ENCODE data around the gene PDE8A. TPM values are rescaled to one million over a fixed set of nuclear protein-coding genes. Genes with fewer than 3 reads are reported as not detected.
"Not testable (repeated sequence)": the region's sequence is repeated elsewhere in the genome, so short reads cannot be mapped to it uniquely, and the experiment has no call there.

Gene PDE8A
- total RNA-seq, 1 donor from 2014 or later: 14.0 TPM

DNA sequence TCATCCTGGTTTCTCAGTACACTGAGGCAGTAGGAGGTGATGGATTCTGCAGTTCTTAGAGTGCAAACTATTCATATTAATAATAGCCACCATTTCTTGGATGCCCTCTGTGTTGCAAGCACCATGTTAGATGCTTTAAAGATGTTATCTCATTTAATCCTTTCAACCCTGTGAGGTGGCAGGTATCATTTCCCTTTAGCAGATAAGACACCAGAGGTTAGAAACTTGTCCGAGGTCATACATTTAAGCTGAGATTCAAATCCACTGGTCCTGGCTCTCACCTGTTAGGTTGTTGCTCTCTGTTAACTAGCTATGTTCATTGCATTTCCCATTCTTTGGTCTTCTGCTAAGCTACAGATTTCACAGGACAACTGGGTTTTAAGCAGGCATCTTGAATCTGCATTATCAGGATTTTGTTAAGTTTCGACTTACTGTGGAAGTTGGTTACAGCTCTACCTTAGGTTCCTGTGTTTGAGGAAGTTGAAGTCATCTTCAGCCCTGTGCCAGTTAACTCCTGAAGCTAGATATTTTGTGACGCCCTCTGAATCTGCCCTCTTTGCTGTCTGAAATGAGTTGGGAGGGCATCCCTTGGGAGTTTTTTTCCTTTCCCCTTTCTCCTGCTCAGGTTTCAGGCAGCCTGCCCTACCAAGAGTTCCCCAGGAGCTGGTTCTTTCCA, 6.4 kb downstream of the PDE8A start:
- intact Hi-C loops (cut with micrococcal nuclease): loop anchor here (1.0 to 10.0 kb wide), 2 partner anchors 8 to 177 kb away; no protein-coding TSS in a partner anchor

DNA sequence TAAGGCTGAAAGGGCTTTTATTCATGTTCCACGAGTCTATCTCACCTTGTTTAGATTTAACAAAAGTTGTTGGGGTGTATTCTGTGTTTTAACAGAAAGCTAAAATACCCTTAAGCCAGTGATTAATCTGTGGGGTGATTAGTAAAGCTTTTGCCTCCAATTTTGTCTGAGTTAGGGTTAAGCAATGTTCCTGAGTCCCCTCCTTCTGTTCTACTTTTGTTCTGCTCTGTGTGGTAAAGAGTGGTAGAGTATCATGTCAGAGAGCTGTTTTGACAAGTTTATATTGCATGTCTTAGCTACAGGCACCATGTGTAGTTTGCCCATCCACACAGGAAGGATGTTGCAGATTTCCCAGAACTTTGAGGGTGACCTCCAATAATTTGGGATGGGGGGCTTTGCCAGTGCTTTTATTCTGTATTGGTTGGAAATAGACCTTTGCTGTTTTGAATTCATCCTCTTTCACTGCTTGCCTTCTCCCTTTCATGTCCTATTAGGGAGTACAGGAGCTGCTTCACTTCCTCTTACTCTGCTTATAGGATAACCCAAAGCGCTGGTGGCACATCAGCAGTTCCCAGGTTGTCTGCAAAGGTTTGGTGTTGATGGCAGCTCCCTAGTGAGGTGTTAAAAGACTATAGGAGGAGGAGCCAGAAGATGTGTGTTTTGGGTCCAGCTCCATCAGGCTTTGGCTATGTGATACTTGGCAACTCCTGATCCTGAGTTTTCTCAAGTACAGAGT, 7.4 kb downstream of the PDE8A start:
- intact Hi-C loops (cut with micrococcal nuclease): loop anchor here (1.0 to 10.0 kb wide), 2 partner anchors 9 to 176 kb away; no protein-coding TSS in a partner anchor

DNA sequence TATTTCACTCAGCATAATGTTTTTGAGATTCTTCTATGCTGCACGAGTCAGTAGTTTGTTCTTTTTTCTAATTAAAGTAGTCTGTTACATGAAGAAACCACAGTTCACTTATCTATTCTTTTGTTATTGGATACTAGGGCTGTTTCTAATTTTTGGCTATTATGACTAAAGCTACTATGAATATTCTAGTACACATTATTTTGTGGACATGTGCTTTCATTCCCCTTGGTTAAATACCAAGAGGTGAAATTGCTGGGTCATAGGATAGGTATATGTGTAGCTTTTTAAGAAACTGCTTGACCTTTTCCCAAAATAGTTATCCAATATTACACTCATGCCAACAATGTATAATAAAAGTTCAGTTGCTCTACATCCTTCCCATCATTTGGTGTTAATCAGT, 8.9 kb downstream of the PDE8A start:
- intact Hi-C loops (cut with micrococcal nuclease): no loop called here

DNA sequence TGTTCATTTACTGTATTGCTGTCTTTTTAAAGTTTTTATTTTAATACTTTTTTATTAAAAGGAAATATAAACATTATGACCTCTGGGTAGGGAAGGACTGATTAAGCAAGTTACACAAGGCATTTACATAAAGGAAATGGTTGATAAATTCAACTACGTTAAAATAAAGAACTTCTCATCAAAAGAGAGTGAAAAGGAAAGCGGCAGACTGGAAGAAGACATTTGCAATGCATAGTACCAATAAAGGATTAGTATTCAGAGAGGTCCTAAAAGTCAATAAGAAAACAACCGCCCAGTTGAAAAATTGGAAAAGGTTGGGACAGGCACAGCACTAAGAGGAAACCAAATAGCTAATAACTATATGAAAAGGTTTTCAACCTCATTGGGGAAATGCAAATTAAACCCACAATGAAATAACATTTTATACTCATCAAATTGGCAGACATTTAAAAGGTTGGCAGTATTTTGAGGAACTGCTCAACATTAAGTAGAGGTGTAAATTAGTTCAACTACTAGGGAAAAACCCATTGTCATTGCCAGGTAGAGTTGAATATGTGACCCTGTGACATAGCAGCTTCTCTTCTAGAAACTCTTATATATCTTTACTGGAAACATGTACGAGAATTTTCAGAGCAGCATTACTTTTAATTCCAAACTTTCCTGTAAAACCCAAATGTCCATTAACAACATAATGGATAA, 9.5 kb downstream of the PDE8A start:
- intact Hi-C loops (cut with micrococcal nuclease): no loop called here

DNA sequence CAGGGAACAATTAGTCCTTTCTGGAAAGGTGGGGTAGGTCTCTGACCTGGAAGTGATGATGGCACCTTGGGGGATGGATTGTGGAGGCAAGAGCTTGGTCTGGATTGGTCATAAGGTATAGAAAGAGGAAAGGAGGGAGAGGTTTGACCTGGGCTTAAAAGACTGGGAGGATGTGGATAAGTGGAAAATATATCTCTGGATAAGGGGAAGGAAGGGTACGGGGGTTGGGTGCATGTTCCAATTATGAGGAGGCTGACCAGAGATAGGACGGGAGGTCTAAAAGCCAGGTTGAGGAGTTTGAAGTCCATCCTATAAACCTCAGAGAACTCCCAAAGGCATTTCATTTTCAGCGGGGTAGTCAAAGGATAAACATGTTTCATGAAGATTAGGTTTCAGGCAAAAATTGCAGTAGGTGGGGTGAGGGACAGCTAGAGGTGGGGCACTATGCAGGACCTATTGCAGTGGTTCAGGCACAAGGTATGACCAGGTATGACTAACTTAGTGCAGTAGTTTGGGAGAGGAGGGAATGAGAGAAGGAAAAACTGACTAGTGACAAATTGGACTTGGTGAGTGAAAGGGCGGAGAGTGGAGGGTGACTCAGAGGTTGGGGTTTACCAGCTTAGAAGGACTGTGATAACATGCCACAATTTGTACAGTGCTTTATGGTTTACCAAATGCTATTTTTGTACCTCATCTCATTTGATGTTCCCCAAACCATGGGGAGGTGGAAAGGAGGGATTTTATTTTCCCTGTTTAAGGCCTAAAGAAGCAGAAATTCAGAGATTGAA, 10.7 kb downstream of the PDE8A start:
- intact Hi-C loops (cut with micrococcal nuclease): no loop called here

DNA sequence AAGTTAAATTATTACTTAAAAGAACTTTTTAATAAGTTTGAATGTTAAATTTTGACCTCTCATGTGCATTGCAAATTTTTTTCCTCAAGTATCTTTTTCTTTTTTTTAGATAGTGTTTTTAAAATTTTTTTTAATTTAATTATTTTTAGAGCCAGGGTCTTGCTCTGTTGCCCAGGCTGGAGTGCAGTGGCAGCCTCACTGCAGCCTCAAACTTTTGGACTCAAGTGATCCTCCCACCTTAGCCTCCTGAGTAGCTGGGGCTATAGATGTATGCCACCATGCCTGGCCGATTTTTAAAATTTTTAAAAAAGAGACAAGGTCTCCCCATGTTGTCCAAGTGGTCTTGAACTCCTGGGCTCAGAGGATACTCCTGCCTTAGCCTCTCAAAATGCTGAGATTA, 14.4 kb downstream of the PDE8A start:
- intact Hi-C loops (cut with micrococcal nuclease): no loop called here

DNA sequence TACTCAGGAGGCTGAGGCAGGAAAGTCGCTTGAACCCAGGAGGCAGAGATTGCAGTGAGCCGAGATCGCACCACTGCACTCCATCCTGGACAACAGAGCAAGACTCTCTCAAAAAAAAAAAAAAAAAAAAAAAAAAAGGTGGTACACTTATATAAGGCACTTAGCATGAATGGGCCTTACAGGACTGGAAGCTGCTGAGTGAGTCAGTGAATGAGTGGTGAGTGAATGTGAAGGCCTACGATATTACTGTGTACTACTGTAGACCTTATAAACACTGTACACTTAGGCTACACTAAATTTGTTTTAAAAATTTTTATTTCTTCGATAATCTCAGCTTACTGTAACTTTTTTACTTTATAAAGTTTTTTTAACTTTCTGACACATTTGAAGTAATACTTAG, 15.1 kb downstream of the PDE8A start:
- intact Hi-C loops (cut with micrococcal nuclease): not testable (repeated sequence)

DNA sequence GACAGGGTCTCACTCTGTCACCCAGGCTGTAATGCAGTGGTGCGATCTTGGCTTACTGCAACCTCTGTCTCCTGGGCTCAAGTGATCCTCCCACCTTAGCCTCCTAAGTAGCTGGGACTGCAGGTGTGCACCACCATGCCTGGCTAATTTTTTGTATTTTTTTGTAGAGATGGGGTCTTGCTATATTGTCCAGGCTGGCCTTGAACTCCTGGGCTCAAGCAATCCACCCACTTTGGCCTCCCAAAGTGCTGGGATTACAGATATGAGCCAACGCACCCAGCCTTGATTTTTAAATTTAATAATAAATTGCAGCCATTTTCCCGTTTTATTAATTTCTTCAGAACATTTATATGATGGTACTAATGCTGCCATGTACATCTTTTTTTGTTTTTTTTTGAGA, 15.6 kb downstream of the PDE8A start:
- intact Hi-C loops (cut with micrococcal nuclease): not testable (repeated sequence)

DNA sequence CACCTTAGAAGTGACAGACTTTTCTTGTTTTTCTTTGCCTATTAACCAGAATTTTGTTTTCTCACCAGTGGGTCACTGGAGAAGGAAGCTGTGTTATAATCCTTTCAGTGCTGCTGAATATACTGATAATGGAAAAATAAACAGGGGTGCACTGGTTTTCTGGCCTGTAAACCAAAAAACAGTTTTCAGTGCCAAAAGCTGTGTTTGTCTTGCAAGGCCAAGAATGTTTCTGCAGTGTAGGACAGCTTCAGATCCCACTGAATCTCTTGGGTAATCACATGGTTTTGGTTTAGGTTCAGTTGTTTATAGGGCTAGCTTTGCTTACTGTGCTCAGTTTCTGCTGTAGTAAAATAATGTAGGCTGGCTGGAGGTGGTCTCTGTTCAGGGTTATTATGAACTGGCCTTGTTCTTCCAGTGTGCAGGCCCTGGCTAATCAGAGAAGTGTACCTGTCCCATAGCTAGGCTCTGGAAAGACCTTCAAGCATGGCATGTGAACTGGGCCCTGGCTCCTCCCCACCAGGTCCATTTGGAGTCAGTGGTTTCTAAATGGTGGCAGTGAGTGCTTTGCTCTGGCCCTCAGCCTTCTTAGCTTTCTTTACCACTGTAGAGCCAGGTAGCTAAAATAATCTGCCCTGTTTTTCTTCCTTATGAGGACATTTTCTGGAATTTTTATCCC, 18.7 kb downstream of the PDE8A start:
- intact Hi-C loops (cut with micrococcal nuclease): no loop called here

DNA sequence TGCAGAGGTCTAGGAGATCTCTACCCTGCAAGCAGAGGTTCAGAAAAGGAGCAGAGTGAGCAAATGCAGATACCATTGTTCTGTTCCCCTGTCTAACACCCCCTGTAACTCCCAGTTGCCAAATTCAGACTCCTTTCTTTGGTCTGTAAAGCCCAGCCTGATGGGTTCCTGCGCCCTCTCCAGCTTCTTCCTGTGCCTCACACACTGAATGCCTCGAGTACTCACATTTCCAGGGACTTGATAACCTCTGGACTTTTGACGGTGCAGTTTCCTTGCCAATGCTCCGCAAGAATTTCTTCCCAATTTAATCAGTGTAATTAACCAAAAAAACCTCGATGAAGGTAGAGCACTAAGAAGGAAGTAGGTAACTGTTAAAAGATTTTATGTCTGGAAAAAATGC, 19.3 kb downstream of the PDE8A start:
- intact Hi-C loops (cut with micrococcal nuclease): no loop called here

DNA sequence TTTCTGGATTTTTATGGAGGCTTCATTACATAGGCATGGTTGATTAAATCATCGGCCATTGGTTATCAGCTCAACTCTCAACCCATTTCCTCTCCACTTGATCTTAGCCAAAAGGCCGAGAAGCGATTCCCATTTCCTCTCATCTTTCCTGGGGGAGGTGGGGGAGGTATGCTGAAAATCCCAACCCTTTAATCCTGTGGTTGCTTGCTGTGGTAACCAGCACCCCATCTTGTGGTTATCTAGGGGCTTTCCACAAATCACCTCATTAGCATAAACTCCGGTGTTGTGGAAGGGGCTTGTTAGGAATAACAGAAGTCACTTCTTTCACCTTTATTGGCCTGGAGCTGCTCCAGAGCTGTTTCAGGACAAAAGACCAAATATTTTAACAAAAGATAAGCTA, 20.9 kb downstream of the PDE8A start:
- intact Hi-C loops (cut with micrococcal nuclease): no loop called here

DNA sequence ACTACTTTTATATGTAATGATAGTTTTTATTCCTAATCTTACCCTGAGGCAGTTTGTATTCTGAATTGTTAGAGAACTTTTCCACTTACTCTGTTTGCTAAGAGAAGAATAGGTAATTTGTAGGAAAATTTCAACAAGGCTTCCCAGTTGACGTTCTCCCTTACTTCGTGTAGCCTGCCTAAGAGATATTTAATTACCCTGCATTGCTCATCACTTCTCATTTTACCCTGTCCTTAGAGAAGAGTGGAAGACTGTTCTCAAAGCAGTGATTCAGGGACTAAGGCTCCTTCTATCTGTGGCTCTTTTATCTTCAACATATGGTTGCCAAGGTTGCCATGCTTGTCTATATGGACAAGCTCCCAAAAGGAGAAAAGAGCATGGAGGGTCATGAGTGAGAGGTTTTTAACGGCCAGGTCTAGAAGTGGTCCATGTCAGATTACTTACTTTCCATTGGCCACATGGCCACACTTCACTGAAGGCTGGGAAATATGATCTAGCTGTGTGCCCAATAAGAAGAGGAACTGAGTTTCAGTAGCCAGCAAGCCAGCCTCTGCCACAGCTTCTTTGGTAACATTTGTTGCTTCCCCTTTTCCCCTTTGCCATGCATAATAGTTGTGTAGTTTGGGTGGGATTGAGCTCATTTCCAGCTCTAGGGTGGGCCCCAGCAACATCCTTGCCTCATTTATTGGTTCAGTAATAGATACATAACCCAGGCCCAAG, 22.1 kb downstream of the PDE8A start:
- intact Hi-C loops (cut with micrococcal nuclease): no loop called here

DNA sequence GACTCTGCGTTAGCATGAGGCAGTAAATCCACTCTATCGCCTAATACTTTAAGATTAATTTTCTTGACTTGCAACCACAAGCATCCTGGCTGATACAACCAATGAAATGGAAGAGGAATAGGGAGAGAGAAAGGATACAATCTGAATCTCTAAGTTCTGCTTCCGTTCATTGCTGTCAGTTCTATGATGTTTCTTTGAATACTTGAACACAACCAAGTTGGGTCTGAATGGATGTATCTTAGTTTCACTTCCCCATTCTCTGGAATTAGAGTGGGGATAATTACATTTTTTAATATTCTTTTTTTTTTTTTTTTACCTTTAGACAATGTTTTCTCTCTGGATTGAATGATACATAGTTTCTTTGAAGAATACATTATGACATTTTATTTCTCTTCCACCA, 22.9 kb downstream of the PDE8A start:
- intact Hi-C loops (cut with micrococcal nuclease): no loop called here

DNA sequence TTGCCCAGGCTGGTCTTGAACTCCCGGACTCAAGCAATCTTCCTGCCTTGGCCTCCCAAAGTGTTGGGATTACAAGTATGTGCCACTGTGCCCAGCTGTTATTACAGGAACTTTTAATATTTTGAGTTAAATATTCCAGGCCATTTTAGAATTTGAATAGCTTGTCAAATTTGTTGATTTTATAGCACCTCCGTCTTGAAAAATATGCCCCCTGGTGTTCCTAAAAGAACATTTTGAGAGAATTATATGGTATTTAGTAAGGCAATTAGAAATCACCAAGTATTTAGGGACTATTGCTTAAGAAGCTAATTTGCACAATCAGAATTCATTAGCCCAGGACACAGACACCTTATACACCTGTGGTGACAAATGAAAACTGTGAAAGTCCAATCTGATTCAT, 23.7 kb downstream of the PDE8A start:
- intact Hi-C loops (cut with micrococcal nuclease): no loop called here

DNA sequence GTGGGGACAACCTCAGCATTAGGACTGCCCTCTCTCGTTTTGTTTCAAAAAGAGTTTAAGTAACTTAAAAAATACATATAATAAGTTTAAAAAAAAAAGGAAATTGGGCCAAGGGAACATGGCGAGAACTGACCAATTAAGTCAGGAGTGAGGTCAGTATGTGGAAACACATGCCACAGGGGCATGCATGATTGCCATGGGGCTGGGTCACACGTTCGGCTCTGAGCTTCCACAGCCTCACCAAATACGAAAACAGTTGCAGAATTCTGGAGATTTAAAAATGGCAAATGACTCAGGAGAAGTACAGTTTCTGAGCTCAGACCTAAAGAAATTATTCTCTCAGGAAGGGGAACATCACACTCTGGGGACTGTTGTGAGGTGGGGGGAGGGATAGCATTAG, 24.1 kb downstream of the PDE8A start:
- intact Hi-C loops (cut with micrococcal nuclease): no loop called here

DNA sequence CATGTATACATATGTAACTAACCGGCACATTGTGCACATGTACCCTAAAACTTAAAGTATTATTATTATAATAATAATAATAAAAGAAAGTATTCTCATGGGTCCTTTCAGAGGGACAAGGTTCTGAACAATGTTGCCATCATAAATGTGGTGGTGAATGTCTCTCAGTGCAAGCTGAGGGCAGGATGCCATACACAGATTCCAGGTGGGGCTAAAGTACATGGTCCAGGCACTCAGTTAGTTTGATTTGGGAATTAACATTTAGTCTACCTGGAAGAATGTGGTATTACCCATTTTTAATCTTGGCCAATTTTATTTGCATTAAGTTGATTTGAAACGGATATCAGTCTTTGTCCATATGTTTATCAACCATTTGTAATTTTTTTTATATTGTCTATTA, 24.5 kb downstream of the PDE8A start:
- intact Hi-C loops (cut with micrococcal nuclease): no loop called here

DNA sequence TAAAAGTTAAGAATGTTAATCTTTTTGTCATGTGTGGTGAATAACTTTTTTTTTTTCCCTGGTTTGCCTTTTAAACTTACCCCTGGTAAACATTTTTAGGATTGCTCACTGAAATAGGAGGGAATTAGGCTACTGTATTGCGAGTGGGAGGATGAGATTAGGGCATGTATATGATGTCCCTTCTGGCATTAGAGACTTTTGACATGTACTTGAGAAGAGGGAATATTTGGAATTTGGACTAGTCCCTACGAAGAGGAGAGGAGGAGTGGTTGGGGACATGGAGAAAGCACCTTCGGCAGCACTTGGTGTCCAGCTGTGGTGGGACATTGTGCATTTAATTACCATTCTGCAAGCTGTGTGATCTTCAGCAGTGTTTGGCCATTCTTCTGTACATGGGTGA, 25.0 kb downstream of the PDE8A start:
- intact Hi-C loops (cut with micrococcal nuclease): no loop called here

DNA sequence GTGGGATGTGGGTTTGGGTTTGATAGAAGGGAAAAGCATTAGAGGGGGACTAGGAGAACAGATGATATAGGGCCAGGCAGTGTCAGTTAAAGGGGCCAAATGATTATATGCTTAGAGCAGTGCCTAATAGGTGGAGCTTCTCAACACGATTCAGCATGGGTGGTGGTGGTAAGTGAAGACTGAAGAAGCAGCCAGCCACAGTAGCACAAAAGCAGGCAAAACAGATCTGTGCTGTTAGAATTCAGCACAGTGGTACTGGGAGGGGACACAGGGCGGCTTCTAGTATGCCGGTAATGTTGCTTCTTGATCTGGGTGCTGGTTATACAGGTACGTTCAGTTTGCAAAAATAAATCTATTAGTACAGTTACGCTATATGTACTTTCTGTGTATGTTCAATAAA, 25.5 kb downstream of the PDE8A start:
- intact Hi-C loops (cut with micrococcal nuclease): no loop called here

DNA sequence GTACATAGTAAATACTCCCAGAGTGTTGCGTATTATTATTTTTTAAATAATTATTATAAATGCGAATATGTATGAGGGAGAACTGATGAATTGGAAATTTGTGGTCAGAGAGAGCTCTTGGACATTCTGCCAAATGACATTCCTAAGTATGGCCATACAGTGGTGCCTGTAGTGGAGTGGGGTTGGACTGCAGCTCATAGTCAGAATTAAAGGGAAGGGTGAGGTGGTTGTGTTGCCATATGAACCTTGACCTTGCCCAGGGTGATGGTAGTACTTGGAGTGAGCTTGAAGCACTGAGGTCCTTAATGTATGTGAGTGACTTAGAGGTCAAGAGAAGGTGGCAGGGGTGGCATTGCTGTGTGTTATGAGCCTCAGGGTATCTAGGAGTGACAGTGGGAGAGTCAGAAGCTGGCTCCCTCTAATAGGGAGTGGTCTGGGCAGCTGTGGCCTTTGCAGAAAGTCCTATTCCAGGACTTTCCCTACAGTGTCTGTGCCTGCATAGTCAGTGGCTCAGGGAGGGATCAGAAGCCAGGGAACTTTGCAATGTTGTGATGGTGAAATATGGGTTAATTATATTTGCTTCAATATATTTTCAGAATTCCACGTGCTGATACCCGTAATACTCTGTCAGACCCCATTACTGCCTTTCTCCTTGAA, 26.2 kb downstream of the PDE8A start:
- intact Hi-C loops (cut with micrococcal nuclease): no loop called here

All from T-helper 1 cell treated with Interleukin-12 subunit alpha and Interleukin-12 subunit beta and Interleukin-4 antibody, amounts not matched to agents 30 ng/mL and 1 ng/mL, for 36 hours (primary cell).